ENCODE results near the gene C19orf38.

GRCh38 chr19:10908380-10908960 is 60.3 kb downstream of the C19orf38 start:
- TF ChIP-seq, protein P1, sequence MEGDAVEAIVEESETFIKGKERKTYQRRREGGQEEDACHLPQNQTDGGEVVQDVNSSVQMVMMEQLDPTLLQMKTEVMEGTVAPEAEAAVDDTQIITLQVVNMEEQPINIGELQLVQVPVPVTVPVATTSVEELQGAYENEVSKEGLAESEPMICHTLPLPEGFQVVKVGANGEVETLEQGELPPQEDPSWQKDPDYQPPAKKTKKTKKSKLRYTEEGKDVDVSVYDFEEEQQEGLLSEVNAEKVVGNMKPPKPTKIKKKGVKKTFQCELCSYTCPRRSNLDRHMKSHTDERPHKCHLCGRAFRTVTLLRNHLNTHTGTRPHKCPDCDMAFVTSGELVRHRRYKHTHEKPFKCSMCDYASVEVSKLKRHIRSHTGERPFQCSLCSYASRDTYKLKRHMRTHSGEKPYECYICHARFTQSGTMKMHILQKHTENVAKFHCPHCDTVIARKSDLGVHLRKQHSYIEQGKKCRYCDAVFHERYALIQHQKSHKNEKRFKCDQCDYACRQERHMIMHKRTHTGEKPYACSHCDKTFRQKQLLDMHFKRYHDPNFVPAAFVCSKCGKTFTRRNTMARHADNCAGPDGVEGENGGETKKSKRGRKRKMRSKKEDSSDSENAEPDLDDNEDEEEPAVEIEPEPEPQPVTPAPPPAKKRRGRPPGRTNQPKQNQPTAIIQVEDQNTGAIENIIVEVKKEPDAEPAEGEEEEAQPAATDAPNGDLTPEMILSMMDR (conservative IDR thresholded peaks at IDR 0.05; ENCODE audit: low read depth, low read length), result no peak
- TF ChIP-seq, protein P2, sequence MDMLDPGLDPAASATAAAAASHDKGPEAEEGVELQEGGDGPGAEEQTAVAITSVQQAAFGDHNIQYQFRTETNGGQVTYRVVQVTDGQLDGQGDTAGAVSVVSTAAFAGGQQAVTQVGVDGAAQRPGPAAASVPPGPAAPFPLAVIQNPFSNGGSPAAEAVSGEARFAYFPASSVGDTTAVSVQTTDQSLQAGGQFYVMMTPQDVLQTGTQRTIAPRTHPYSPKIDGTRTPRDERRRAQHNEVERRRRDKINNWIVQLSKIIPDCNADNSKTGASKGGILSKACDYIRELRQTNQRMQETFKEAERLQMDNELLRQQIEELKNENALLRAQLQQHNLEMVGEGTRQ (IDR thresholded peaks at IDR 0.05; ENCODE audit: low read depth, low read length), result no peak
- no peak for TF ChIP-seq POLR2A (IDR thresholded peaks at IDR 0.05; ENCODE audit: low read depth, low read length)
- no peak for TF ChIP-seq MAZ (IDR thresholded peaks at IDR 0.05; ENCODE audit: borderline replicate concordance, low read depth, low read length)
- no peak for TF ChIP-seq RCOR1 (IDR thresholded peaks at IDR 0.05; ENCODE audit: insufficient replicate concordance, low read length)

Data from IMR-90 (cell line).